GM12892 (cell line): ENCODE data around the gene TEKT1.

Source experiments
- POLR2A ChIP-seq: IDR thresholded peaks from 2 replicates; pipeline ENCODE4 v1.6.1; 2011; ENCODE audit warnings: low read depth, low read length, control low read depth
- POLR2AphosphoS5 ChIP-seq: IDR thresholded peaks from 2 replicates; pipeline ENCODE4 v1.6.1; 2011; ENCODE audit warnings: low read depth, low read length, control low read depth

DNA sequence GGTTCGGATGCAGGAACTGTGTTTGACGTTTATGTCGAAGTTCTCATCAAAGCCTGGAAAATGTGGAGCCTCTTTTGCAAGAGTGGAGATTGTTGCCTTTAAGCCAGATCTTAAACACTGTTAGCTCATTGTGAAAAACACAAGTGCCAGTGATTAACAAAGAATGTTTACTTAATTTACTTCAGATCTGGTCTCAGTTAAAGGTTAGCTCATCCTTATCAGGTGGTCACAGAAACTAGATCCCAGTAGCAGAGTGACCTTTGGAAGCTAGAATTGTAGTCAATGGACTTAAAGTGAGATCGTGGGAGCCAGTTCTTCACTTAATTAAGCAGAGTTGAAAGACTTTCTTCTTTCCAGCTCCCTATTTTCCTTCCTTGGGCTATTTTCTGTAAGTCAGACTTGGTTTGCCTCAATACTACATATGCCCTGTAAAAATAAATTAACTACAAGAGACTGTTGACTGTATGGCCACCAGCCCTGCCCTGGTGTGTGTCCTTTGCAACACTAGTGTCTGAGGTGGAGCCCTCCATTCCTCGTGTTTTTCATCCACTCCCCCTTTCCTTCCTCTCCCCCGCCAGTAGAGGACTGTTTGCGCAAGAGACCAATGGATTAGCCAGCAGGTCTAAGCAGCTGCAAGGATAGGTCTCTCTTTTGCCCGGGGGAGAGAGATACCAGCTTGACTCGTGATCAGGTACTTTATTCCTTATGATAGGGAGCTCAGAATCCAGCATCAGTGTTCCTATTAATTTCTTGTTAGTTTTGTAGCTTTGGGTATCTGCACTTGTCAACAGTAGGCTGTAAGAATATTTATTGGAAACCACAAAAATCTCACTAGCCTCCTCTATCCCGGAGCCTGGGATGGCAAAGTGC is 35.3 kb downstream of the TEKT1 start:
- TF ChIP-seq POLR2AphosphoS5: no peak
- no peak for TF ChIP-seq POLR2A
